Measurements from ENCODE around the gene MECR.
A peak's percentile ranks its signal among the peaks of the same experiment; 100 is the strongest.
"Not testable (repeated sequence)": the region's sequence is repeated elsewhere in the genome, so short reads cannot be mapped to it uniquely, and the experiment has no call there.

Gene MECR

GRCh38 chr1:29234881-29235280 lies 4.1 kb upstream of the MECR start:
- DNase-seq: not testable (repeated sequence)

GRCh38 chr1:29234471-29234870 lies 3.7 kb upstream of the MECR start:
- DNase-seq: no peak

GRCh38 chr1:29233693-29234092 lies 3.0 kb upstream of the MECR start:
- no peak for DNase-seq

- DNase-seq: no peak
Observed at GRCh38 chr1:29232387-29232786, 1.7 kb upstream of the MECR start.

GRCh38 chr1:29230204-29230552 lies 556 bp downstream of the MECR start:
- no peak for DNase-seq

GRCh38 chr1:29227511-29227910 lies 3.2 kb downstream of the MECR start:
- DNase-seq: no peak

GRCh38 chr1:29225361-29225760 lies 5.4 kb downstream of the MECR start:
- DNase-seq: no peak

GRCh38 chr1:29224356-29224837 lies 6.3 kb downstream of the MECR start:
- no peak for DNase-seq

- DNase-seq: no peak
Observed at GRCh38 chr1:29223521-29223920, 7.2 kb downstream of the MECR start.

GRCh38 chr1:29222686-29223085 lies 8.0 kb downstream of the MECR start:
- DNase-seq: no peak

- DNase-seq: not testable (repeated sequence)
Observed at GRCh38 chr1:29222260-29222659, 8.5 kb downstream of the MECR start.

GRCh38 chr1:29221296-29221695 lies 9.4 kb downstream of the MECR start:
- DNase-seq: no peak

GRCh38 chr1:29218223-29218622 lies 12.5 kb downstream of the MECR start:
- no peak for DNase-seq

- no peak for DNase-seq
Observed at GRCh38 chr1:29217633-29218032, 13.1 kb downstream of the MECR start.

GRCh38 chr1:29213055-29213454 lies 17.7 kb downstream of the MECR start:
- DNase-seq: no peak

- DNase-seq: no peak
Observed at GRCh38 chr1:29211086-29212030, 19.4 kb downstream of the MECR start.

GRCh38 chr1:29210278-29211085 lies 20.3 kb downstream of the MECR start:
- no peak for DNase-seq

GRCh38 chr1:29209173-29209572 lies 21.6 kb downstream of the MECR start:
- DNase-seq: no peak

GRCh38 chr1:29208442-29208841 lies 22.3 kb downstream of the MECR start:
- no peak for DNase-seq

- DNase-seq: peak; percentile 94
Observed at GRCh38 chr1:29202584-29203340, 28.0 kb downstream of the MECR start.

- no peak for DNase-seq
Observed at GRCh38 chr1:29202053-29202452, 28.7 kb downstream of the MECR start.

- no peak for DNase-seq
Observed at GRCh38 chr1:29201595-29202051, 29.1 kb downstream of the MECR start.

Measured in activated CD4-positive, alpha-beta T cell treated with anti-CD3 and anti-CD28 coated beads, Interleukin-2, Interleukin-6, amounts not matched to agents 100 ng/mL and 50 ng/mL, durations not matched to agents 16 hours and 8 hours (primary cell).